GM19099 (cell line): Measurements from ENCODE around the gene EPN2.

Experiments
- POLR2A ChIP-seq: IDR thresholded peaks from 3 replicates; pipeline ENCODE4 v1.6.1; 2011; ENCODE audit warnings: low read depth; ENCODE audit not compliant: insufficient read length; ENCODE audit errors: extremely low read depth

The EPN2 gene

GRCh38 chr17:19343671-19344151, 106.5 kb downstream of the EPN2 start:
- no peak for TF ChIP-seq POLR2A

GRCh38 chr17:19344311-19345066, 107.3 kb downstream of the EPN2 start:
- TF ChIP-seq POLR2A: no peak

GRCh38 chr17:19345067-19345460, 107.9 kb downstream of the EPN2 start:
- no peak for TF ChIP-seq POLR2A

GRCh38 chr17:19345486-19346350, 108.6 kb downstream of the EPN2 start:
- no peak for TF ChIP-seq POLR2A

GRCh38 chr17:19346351-19347255, 109.4 kb downstream of the EPN2 start:
- no peak for TF ChIP-seq POLR2A

- no peak for TF ChIP-seq POLR2A
Observed at GRCh38 chr17:19347323-19348080, 110.3 kb downstream of the EPN2 start.

GRCh38 chr17:19348081-19348650, 111.0 kb downstream of the EPN2 start:
- TF ChIP-seq POLR2A: no peak

- TF ChIP-seq POLR2A: no peak
Observed at GRCh38 chr17:19348806-19349205, 111.6 kb downstream of the EPN2 start.

GRCh38 chr17:19354748-19355147, 117.6 kb downstream of the EPN2 start:
- no peak for TF ChIP-seq POLR2A

- no peak for TF ChIP-seq POLR2A
Observed at GRCh38 chr17:19357351-19357750, 120.2 kb downstream of the EPN2 start.

- TF ChIP-seq POLR2A: no peak
Observed at GRCh38 chr17:19357761-19358160, 120.6 kb downstream of the EPN2 start.

- no peak for TF ChIP-seq POLR2A
Observed at GRCh38 chr17:19359151-19359550, 122.0 kb downstream of the EPN2 start.

GRCh38 chr17:19359856-19360255, 122.7 kb downstream of the EPN2 start:
- no peak for TF ChIP-seq POLR2A

- TF ChIP-seq POLR2A: no peak
Observed at GRCh38 chr17:19360772-19361171, 123.6 kb downstream of the EPN2 start.
